Upper lobe of left lung (tissue), 4 donors: ENCODE results near the gene NMUR1.

Experiments used
- POLR2A ChIP-seq, 4 donors: fragments of 450-650 bp; IDR thresholded peaks; one replicate each; pipeline ENCODE4 v1.5.1; 2016 to 2017; ENCODE audit warnings: antibody characterized with exemption in 4 of 4, mild to moderate bottlenecking in 2 of 4
- POLR2AphosphoS5 ChIP-seq, 2 donors: sonication (generic); formaldehyde crosslinking; IDR thresholded peaks; one replicate each; pipeline ENCODE4 v1.5.1; 2017; ENCODE audit warnings: antibody characterized with exemption in 2 of 2
- TF ChIP-seq, protein P1 (sequence below), 6 experiments: fragments of 450-650 bp in 4 of 6; fragments of 200-600 bp in 2 of 6; sonication (generic) in 2 of 6; IDR thresholded peaks; one replicate each; pipeline ENCODE4 v1.5.1; 2016 to 2019; ENCODE audit warnings: antibody characterized with exemption in 6 of 6

DNA sequence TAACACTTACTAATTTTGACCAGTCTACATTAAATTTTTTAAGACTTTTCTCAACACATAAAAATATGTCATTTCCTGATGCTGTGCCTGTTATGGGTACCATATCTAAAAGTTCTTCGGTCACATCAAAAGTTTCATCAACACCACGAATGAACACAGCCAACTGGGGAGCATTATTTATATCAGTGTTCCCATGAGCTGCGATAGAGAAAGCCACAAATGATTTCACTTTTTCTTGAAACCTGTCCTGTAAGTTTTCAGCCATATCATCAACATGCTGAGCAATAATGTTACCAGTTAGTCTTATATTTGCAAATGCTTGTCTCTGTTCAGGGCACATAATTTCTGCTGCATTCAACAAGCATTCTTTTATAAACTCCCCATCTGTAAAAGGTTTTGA is 35.6 kb downstream of the NMUR1 start:
- TF ChIP-seq, protein P1, sequence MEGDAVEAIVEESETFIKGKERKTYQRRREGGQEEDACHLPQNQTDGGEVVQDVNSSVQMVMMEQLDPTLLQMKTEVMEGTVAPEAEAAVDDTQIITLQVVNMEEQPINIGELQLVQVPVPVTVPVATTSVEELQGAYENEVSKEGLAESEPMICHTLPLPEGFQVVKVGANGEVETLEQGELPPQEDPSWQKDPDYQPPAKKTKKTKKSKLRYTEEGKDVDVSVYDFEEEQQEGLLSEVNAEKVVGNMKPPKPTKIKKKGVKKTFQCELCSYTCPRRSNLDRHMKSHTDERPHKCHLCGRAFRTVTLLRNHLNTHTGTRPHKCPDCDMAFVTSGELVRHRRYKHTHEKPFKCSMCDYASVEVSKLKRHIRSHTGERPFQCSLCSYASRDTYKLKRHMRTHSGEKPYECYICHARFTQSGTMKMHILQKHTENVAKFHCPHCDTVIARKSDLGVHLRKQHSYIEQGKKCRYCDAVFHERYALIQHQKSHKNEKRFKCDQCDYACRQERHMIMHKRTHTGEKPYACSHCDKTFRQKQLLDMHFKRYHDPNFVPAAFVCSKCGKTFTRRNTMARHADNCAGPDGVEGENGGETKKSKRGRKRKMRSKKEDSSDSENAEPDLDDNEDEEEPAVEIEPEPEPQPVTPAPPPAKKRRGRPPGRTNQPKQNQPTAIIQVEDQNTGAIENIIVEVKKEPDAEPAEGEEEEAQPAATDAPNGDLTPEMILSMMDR (IDR thresholded peaks at IDR 0.05): no peak
- no peak for TF ChIP-seq POLR2A (IDR thresholded peaks at IDR 0.05)
- TF ChIP-seq POLR2AphosphoS5 (IDR thresholded peaks at IDR 0.05): no peak
